HCT116 (cell line): Measurements from ENCODE around the gene SCCPDH. TPM values are rescaled to one million over a fixed set of nuclear protein-coding genes. Genes with fewer than 3 reads are reported as not detected.
A peak's percentile ranks its signal among the peaks of the same experiment; 100 is the strongest.

ENCODE experiments used
- ATAC-seq: fragments of 200-7000 bp; cut with Tn5 transposase; 2 replicates; pipeline ENCODE4 v1.9.1; 2020; ENCODE audit warnings: mild to moderate bottlenecking, moderate library complexity
- BruUV-seq: library from RNA; stranded (reverse); fragments of 400-500 nt; replicated peaks from 2 replicates; lab custom pipeline; 2021; lab: Mats Ljungman, UMichigan
- CTCF ChIA-PET: fragments of 300-600 bp; sonication (Branson Sonifier 250); formaldehyde crosslinking; loops from one replicate; lab custom pipeline; 2021; ENCODE audit warnings: antibody characterized with exemption; lab: Charles Lee
- POLR2A ChIA-PET: fragments of 300-600, 350-600 bp; sonication (Branson Sonifier 250); formaldehyde crosslinking; loops from one replicate; lab custom pipeline; 2021; ENCODE audit warnings: antibody characterized with exemption; lab: Charles Lee
- RAD21 ChIA-PET, 2 experiments: fragments of 300-600 bp; sonication (Branson Sonifier 250); formaldehyde crosslinking; loops; one replicate each; lab custom pipeline; 2023; ENCODE audit warnings: low total read pairs in 2 of 2; ENCODE audit not compliant: uncharacterized antibody in 2 of 2, unreplicated experiment in 2 of 2, low non-redundant PET in 1 of 2; lab: Charles Lee
- DNase-seq: peaks from one replicate; pipeline ENCODE4 v3.0.0-alpha.2; 2010; ENCODE audit warnings: low read depth, low spot score
- H2AFZ ChIP-seq: fragments of 200-600 bp; shearing (Covaris generic), sonication (generic); 2 replicates; pipeline ENCODE4 v1.6.1; 2017; ENCODE audit warnings: low read depth, mixed run types, mixed read lengths, antibody characterized with exemption, low read length; ENCODE audit not compliant: poor library complexity, severe bottlenecking
- H3K27ac ChIP-seq: 2 replicates; pipeline ENCODE4 v1.5.1; 2012; ENCODE audit warnings: low read depth, low read length
- H3K27me3 ChIP-seq: fragments of 200-600 bp; sonication (generic); 2 replicates; pipeline ENCODE4 v1.6.1; 2016; ENCODE audit warnings: mixed run types, low read length, mixed read lengths; ENCODE audit not compliant: insufficient read depth
- H3K36me3 ChIP-seq, 2 experiments: fragments of 200-500 bp in 1 of 2; fragments of 200-600 bp in 1 of 2; sonication (Bioruptor generic) in 1 of 2; sonication (generic) in 1 of 2; 2 replicates each; pipeline versions ENCODE4 v1.5.1 to v1.6.1; 2014 to 2016; ENCODE audit warnings: low read length in 2 of 2, inconsistent platforms in 1 of 2, mixed read lengths in 1 of 2, mixed run types in 1 of 2; ENCODE audit not compliant: insufficient read depth in 2 of 2, control insufficient read depth in 1 of 2
- H3K4me1 ChIP-seq, 2 experiments: fragments of 200-600 bp in 1 of 2; sonication (generic) in 1 of 2; 2 replicates each; pipeline versions ENCODE4 v1.5.1 to v1.6.1; 2012 to 2017; ENCODE audit warnings: low read length in 2 of 2, inconsistent platforms in 1 of 2, mild to moderate bottlenecking in 1 of 2, mixed read lengths in 1 of 2, mixed run types in 1 of 2, moderate library complexity in 1 of 2; ENCODE audit not compliant: insufficient read depth in 2 of 2, control insufficient read depth in 1 of 2
- H3K4me2 ChIP-seq: fragments of 200-600 bp; sonication (generic); 2 replicates; pipeline ENCODE4 v1.6.1; 2017; ENCODE audit warnings: mixed run types, low read length, mixed read lengths
- H3K4me3 ChIP-seq, 2 experiments: fragments of 200-600 bp in 1 of 2; sonication (generic) in 1 of 2; replicated peaks in 1 of 2; 2 replicates each; pipeline ENCODE4 v1.5.1; 2011 to 2016; ENCODE audit warnings: low read length in 2 of 2, control low read depth in 1 of 2, low read depth in 1 of 2, mild to moderate bottlenecking in 1 of 2, mixed read lengths in 1 of 2, mixed run types in 1 of 2
- H3K79me2 ChIP-seq: fragments of 200-600 bp; sonication (generic); 2 replicates; pipeline ENCODE4 v1.6.1; 2017; ENCODE audit warnings: mild to moderate bottlenecking, mixed run types, low read length, moderate library complexity, mixed read lengths; ENCODE audit not compliant: insufficient read depth
- H3K9ac ChIP-seq: fragments of 200-600 bp; sonication (generic); 2 replicates; pipeline ENCODE4 v1.6.1; 2016; ENCODE audit warnings: low read length, mixed read lengths
- H3K9me2 ChIP-seq: fragments of 200-600 bp; sonication (generic), shearing (Covaris generic); 2 replicates; pipeline ENCODE4 v1.6.1; 2017; ENCODE audit warnings: mixed run types, mild to moderate bottlenecking, moderate library complexity; ENCODE audit not compliant: insufficient read depth
- H3K9me3 ChIP-seq, 2 experiments: fragments of 200-500 bp in 1 of 2; fragments of 200-600 bp in 1 of 2; sonication (Bioruptor generic) in 1 of 2; sonication (generic) in 1 of 2; 2 replicates each; pipeline ENCODE4 v1.6.1; 2014 to 2017; ENCODE audit warnings: low read length in 2 of 2, mixed read lengths in 2 of 2, inconsistent platforms in 1 of 2, low read depth in 1 of 2, mild to moderate bottlenecking in 1 of 2, mixed run types in 1 of 2, moderate library complexity in 1 of 2; ENCODE audit not compliant: control insufficient read depth in 1 of 2, insufficient read depth in 1 of 2
- H4K20me1 ChIP-seq: fragments of 200-600 bp; sonication (generic), shearing (Covaris generic); 2 replicates; pipeline ENCODE4 v1.6.1; 2017; ENCODE audit warnings: mixed run types, mild to moderate bottlenecking, moderate library complexity; ENCODE audit not compliant: insufficient read depth
- CEBPB ChIP-seq: IDR thresholded peaks from 2 replicates; pipeline ENCODE4 v1.6.1; 2012; ENCODE audit warnings: low read depth
- CTCF ChIP-seq, 3 experiments: fragments of 200-600 bp in 1 of 3; sonication (generic) in 1 of 3; IDR thresholded peaks in 2 of 3; conservative IDR thresholded peaks in 1 of 3; 2 replicates each; pipeline ENCODE4 v1.5.1; 2012 to 2017; ENCODE audit warnings: low read depth in 2 of 3, low read length in 2 of 3, antibody characterized with exemption in 1 of 3, borderline replicate concordance in 1 of 3, control low read depth in 1 of 3, mild to moderate bottlenecking in 1 of 3, mixed read lengths in 1 of 3, mixed run types in 1 of 3, moderate library complexity in 1 of 3; ENCODE audit not compliant: insufficient read depth in 1 of 3
- EGR1 ChIP-seq: IDR thresholded peaks from 2 replicates; pipeline ENCODE4 v1.6.1; 2012; ENCODE audit warnings: low read depth
- EZH2 ChIP-seq: fragments of 200-600 bp; sonication (generic); IDR thresholded peaks from 2 replicates; pipeline ENCODE4 v1.6.1; 2017; ENCODE audit warnings: antibody characterized with exemption, mixed run types
- EZH2phosphoT487 ChIP-seq: fragments of 200-600 bp; IDR thresholded peaks from 2 replicates; pipeline ENCODE4 v1.6.1; 2018; ENCODE audit warnings: antibody characterized with exemption, borderline replicate concordance
- MAX ChIP-seq: IDR thresholded peaks from 2 replicates; pipeline ENCODE4 v1.6.1; 2012
- RAD21 ChIP-seq: IDR thresholded peaks from 2 replicates; pipeline ENCODE4 v1.6.1; 2012; ENCODE audit warnings: low read depth, mild to moderate bottlenecking
- REST ChIP-seq: IDR thresholded peaks from 2 replicates; pipeline ENCODE4 v1.6.1; 2012; ENCODE audit warnings: low read depth
- SP1 ChIP-seq: IDR thresholded peaks from 2 replicates; pipeline ENCODE4 v1.6.1; 2012; ENCODE audit warnings: low read depth
- SRF ChIP-seq: IDR thresholded peaks from 2 replicates; pipeline ENCODE4 v1.6.1; 2012; ENCODE audit warnings: low read depth
- ZFX ChIP-seq: fragments of 450-650 bp; IDR thresholded peaks from 2 replicates; pipeline ENCODE4 v1.6.1; 2017
- ZNF274 ChIP-seq: fragments of 200-500 bp; sonication (Bioruptor generic); IDR thresholded peaks from 2 replicates; pipeline ENCODE4 v1.6.1; 2014; ENCODE audit warnings: mild to moderate bottlenecking, low read depth, low read length, inconsistent platforms
- intact Hi-C: fragments of 100-400 bp; cut with micrococcal nuclease; formaldehyde crosslinking; loops from 2 replicates; pipeline ENCODE4 v1.10.0; 2022
- total RNA-seq: library from RNA; stranded (reverse); gene quantifications from one replicate; pipeline ENCODE4 v1.2.1, GENCODE V29; 2021; ENCODE audit not compliant: unreplicated experiment

The SCCPDH gene
- total RNA-seq, 1 experiment from 2014 or later = 0.30 TPM

GRCh38 chr1:246809473-246809872, 85.3 kb downstream of the SCCPDH start:
- no peak overlapping the region for H3K27ac ChIP-seq
- H3K4me2 ChIP-seq = no peak overlapping the region
- ChIA-PET POLR2A (no interaction called here), CTCF (no interaction called here), RAD21 (no interaction called here)
- H3K9me3 ChIP-seq = no peaks in the 10 kb centered on the region
- no peak for DNase-seq
- no peaks in the 10 kb centered on the region for H3K9me2 ChIP-seq
- H3K79me2 ChIP-seq = no peaks in the 10 kb centered on the region
- H3K4me3 ChIP-seq = no peak overlapping the region
- H4K20me1 ChIP-seq = no peaks in the 10 kb centered on the region
- no peak overlapping the region for H3K9ac ChIP-seq
- no peaks in the 10 kb centered on the region for H3K36me3 ChIP-seq
- ATAC-seq = peak; percentile 75
- H3K4me1 ChIP-seq = no peaks in the 10 kb centered on the region
- TF ChIP-seq RAD21 (peak; percentile 14; the same call in 1 of the 2 replicates), SP1 (no peak), CTCF (IDR thresholded peaks at IDR 0.05 in 2 of 3, conservative IDR thresholded peaks at IDR 0.05 in 1 of 3; ENCODE audit: borderline replicate concordance in 1 of 3, insufficient read depth in 1 of 3, low read depth in 2 of 3, low read length in 2 of 3) (peak in 2 of 3 experiments; percentile 21 to 28; a peak in 2 of 6 replicates)
- H3K27me3 ChIP-seq = no peaks in the 10 kb centered on the region
- BruUV-seq = no TSS peak
- H2AFZ ChIP-seq = no peak overlapping the region
- intact Hi-C loops = loop anchor here (10.0 kb wide), 1 partner anchor 265 kb away; the partner anchor contains the start of gene ZNF670

- intact Hi-C loops = no loop called here
- CTCF ChIA-PET = no interaction called here
- no TSS peak for BruUV-seq
- no peak for TF ChIP-seq ZNF274
- TF ChIP-seq CTCF (IDR thresholded peaks at IDR 0.05 in 2 of 3, conservative IDR thresholded peaks at IDR 0.05 in 1 of 3; ENCODE audit: borderline replicate concordance in 1 of 3, insufficient read depth in 1 of 3, low read depth in 2 of 3, low read length in 2 of 3) = no peak
- no peak for TF ChIP-seq ZFX
- no peak for TF ChIP-seq REST
- no peak for TF ChIP-seq EZH2
- no peak for TF ChIP-seq EZH2phosphoT487
- no peak for TF ChIP-seq CEBPB
- TF ChIP-seq RAD21 = no peak
- TF ChIP-seq MAX = no peak
- no peak for TF ChIP-seq EGR1
- no peak for TF ChIP-seq SRF
Measured at GRCh38 chr1:246811985-246812384, 87.8 kb downstream of the SCCPDH start.

More at GRCh38 chr1:246811985-246812384, 87.8 kb downstream of the SCCPDH start:
- Histone ChIP-seq H3K27me3 (no peaks in the 10 kb centered on the region), H3K9ac (no peak overlapping the region), H3K4me3 (no peak overlapping the region), H3K9me2 (no peaks in the 10 kb centered on the region), H3K79me2 (no peaks in the 10 kb centered on the region), H3K4me2 (no peak overlapping the region), H2AFZ (no peak overlapping the region), H3K4me1 (no peaks in the 10 kb centered on the region), H4K20me1 (no peaks in the 10 kb centered on the region), H3K36me3 (no peaks in the 10 kb centered on the region), H3K27ac (no peak overlapping the region), H3K9me3 (no peaks in the 10 kb centered on the region)
- RAD21 ChIA-PET = no interaction called here
- DNase-seq (no peak), ATAC-seq (no peak)
- POLR2A ChIA-PET = interaction anchor here (0.9 kb wide), 1 partner anchor 527 kb away, joined by 3 read pairs; no protein-coding TSS in a partner anchor
